ENCODE results near the gene MGAM2. TPM values are rescaled to one million over a fixed set of nuclear protein-coding genes. Genes with fewer than 3 reads are reported as not detected.

MGAM2 gene
- polyA plus RNA-seq, 1 donor, result 0.04 TPM

DNA sequence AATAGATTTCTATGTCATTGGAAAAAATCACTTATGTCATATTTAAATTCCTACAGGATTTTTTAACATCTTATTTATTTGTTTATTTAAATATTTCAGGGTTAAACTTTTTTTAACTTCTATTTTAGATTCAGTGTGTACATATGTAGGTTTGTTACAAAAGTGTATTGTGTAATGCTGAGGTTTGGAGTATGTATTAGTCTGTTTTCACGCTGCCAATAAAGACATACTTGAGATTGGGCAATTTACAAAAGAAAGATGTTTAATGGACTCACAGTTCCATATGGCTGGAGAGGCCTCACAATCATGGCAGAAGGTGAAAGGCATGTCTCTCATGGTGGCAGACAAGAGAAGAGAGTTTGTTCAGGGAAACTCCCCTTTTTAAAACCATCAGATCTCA is 65.4 kb downstream of the MGAM2 start:
- no peak for DNase-seq (ENCODE audit: low read depth)

DNA sequence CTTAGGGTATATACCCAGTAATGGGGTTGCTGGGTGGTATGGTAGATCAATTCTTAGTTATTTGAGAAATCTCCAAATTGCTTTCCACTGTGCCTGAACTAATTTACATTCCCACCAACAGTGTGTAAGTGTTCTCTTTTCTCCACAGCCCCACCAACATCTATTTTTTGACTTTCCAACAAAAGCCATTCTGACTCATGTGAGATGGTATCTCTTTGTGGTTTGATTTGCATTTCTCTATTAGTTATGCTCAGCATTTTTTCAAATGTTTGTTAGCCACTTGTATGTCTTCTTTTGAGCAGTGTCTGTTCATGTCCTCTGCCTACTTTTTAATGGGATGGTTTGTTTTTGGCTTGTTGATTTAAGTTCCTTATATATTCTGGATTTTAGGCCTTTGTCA is 66.4 kb downstream of the MGAM2 start:
- DNase-seq (ENCODE audit: low read depth), result no peak

DNA sequence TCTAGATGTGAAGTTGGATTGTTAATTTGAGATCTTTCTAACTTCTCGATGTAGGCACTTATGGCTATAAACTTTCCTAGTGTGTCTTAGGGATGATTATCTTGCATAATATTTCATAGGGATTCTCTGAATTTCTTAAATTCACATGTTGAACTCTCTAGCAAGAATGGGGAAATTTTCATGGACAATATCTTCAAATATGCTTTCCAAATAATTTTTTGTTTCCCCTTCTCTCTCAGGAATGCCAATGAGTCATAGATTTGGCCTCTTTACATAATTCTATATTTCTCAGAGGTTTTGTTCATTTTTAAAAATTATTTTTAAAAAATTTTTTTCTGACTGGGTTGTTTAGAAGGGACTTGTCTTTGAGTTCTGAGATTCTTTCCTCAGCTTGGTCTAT is 68.9 kb downstream of the MGAM2 start:
- DNase-seq (ENCODE audit: low read depth), result no peak

DNA sequence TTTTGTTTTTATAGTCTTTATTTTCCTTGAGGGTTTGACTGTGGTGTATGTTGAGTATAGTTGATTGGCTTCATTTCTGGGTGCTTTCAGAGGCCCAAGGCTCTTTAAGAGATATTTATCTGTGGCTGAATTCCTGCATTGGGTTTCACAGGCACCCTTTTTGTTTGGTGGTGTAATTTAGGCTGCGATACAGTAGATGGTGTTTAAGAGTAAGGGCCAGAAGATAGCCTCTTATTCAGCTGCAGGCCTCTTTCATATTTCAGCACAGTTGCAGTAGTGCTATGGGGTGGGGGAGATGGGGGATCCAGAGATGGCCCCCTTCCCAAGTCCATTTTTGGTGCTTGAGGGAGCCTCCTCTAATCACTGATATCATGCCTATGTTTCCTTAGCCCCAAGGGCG is 69.7 kb downstream of the MGAM2 start:
- DNase-seq (ENCODE audit: low read depth), result no peak

DNA sequence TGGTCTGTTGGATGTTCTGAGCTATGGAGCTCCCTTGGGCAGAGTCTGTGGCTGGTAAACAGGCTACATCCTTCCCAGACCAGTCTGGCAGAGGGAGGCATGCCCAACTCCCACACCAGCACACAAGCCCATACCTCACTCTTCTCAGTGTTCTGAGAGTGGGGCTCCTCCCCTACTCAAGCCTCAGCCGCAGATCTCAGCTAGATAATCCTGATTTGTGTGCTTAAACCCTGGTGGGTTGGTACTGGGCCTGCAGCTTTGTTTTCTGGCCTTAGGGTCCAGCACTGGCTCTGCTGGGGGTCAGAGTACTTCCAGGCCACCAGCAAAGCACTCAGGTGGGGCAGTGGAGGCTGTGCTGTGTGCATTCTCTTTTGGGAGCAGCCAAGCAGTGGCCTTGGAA is 70.4 kb downstream of the MGAM2 start:
- DNase-seq (ENCODE audit: low read depth), result no peak

DNA sequence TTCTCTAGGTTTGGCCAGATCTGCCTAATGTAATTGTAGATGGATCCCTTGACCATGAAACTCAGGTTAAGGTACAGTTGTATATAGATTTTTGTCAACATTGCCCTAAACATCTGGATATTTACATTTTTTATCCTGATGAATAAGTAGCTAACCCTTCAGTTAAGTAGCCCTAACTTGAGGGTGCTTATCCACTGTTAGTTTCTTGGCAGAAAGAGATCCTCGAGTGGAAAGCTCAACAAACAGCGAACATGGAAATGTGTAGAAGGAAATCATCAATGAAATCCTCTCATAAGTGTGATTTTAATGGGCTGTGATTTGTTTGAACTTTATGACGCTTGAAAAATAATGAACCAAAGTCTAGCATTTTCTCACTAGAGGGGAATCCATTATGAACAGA is 73.6 kb downstream of the MGAM2 start:
- no peak for DNase-seq (ENCODE audit: low read depth)

DNA sequence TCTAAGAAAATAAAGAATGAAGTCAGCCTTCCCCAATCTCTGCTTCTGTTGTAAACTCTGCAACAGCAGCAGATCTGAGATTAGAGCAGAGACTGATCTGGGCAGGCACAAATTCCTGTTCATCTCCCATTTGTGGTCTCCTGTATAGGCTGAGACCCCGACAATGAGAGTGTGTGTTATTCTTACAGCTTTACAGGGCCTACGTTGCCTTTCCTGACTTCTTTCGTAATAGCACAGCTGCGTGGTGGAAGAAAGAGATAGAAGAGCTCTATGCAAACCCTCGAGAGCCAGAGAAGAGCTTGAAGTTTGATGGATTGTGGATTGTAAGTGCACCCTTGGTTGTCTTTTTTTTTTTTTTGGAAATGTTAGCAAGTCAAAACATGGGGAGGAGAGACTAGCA is 74.3 kb downstream of the MGAM2 start:
- DNase-seq (ENCODE audit: low read depth), result no peak

DNA sequence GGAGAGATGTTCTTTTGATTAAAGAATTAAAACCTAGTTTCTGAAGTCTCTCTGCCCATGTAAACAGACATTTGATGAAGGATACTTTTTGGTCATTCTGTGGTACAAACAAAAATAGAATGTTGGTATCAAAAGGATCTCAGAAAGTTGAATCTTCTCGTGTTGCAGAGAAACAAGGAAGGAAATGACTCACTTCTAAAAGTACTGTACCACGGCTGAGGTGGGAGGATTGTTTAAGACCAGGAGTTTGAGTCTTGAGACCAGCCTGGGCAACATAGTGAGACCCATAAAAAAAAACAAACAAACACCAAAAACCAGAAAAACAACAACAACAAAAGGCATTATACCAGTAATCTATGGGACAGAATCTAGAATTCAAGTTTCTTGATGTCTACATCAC is 76.6 kb downstream of the MGAM2 start:
- DNase-seq (ENCODE audit: low read depth), result no peak

DNA sequence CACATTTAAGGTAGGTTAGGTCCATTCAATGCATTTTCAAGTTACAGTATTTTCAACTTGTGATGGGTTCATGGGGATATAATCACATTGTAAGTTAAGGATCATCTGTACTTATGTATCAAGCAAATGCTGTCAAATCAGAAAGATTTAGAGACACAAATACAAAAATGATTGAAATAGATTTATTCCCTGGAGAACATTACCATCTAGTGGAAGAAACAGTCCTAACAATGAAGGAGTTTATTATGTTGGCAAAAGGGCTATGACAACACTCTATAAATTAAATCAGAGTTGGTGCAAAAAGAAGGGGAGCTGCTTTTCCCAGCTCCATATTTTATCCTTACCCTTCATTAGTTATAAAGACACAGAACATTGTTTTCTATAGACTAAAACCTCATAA is 77.3 kb downstream of the MGAM2 start:
- DNase-seq (ENCODE audit: low read depth), result no peak

DNA sequence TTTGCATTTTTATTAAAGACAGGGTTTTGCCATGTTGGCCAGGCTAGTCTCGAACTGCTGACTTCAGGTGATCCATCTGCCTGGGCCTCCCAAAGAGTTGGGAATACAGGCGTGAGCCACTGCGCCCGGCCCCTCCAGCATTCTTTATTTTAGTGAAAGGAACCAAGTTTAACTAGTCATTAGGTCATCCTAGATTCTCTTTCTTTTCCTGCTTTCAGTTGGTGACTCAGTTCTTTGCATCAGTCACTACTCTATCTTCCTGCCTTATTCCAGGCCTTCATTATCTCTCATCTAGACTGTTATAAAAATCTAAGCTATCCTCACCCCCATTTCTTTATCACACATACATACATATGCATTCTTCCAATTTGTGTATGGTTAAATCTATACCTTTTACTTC is 82.7 kb downstream of the MGAM2 start:
- no peak for DNase-seq (ENCODE audit: low read depth)

DNA sequence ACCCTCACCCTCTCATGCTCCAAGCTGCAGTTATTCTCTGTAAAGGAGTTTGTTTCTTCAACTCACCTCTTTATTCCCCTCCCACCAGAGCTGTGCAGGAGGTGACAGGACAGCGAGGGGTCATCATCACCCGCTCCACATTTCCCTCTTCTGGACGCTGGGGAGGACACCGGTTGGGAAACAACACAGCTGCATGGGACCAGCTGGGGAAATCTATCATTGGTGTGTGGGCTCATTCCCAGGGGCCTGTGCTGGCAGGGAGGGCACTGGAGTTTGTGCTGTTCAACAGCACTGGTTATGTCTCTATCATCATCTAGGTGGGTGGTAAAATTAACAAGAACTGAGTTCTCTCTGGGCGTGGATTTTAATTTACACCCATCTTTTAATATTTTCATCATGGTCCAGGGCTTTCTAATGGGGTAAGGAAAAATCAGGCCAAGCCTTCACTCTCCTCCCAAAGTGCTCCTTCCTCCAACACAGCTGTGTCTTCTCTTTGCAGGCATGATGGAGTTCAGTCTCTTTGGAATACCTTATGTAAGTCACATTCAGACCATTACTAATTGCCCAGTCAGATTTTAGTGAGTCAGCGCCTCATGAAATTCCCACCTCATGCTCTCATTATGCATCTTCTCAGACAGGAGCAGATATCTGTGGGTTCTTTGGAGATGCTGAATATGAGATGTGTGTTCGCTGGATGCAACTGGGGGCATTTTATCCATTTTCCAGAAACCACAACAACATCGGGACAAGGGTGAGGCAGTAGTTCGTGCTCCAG is 84.7 kb downstream of the MGAM2 start:
- no peak for DNase-seq (ENCODE audit: low read depth)

DNA sequence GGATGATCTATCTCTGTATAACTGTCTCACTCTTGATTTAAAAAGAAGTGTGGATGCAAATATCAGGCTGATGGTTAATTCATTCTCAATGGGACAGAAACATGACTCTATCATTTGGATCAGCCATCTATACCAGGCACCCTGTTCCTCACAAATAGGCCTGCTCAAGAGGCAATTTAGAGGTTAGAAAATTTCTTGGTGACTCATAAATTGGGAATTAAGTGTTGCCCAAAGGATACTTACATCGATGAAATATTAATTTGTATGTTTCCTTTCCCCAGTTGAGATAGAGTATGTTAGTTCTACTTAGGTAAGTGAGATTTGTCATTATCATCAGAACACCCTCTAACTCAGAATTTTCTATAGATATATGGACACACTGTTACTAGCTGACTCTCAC is 88.7 kb downstream of the MGAM2 start:
- no peak for DNase-seq (ENCODE audit: low read depth)

DNA sequence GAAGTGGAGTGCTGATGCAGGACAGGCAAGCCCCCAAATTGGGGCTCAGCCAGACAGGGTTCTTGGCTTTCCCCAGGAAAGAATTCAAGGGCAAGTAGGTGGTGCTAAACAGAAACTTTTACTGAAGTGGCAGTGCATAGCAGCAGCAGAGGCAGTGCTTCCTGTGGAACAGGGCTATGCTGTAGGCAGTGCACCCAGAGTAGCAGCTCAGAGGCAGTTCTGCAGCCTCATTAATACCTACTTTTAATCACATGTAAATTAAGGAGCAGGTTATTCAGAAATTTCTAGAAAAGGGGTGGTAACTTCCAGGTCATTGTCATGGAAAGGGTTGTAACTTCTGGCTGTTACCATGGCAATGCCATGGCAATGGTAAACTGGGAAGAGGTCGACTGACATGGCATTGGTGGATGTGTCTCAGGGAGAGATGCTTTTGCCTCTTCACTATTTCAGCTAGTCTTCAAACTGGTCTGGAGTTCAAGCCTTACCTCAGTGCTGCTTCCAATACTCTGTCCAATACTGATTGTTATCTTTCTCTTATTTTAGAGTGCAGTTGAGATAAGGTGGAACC is 117.1 kb downstream of the MGAM2 start:
- no peak for DNase-seq (ENCODE audit: low read depth)

DNA sequence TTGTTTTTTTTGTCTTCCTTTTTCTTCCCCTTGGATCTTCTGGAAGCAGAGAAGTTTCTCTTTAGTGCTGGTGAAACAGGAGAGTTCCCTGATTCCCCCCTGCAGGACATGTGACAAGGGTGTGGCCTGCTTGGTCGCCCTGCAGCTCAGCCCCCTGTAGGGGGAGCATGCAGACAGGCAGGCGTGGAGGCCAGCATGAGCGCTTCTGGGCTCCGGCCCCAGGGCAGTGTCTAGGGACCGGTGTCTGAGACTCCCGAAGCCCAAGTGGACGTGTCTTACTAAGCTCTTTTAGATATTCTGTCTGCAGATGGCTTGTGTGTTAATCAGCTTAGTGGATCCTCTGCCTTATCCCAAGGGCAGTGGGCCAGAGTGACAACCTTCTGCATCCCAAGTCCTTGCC is 120.2 kb downstream of the MGAM2 start:
- no peak for DNase-seq (ENCODE audit: low read depth)

DNA sequence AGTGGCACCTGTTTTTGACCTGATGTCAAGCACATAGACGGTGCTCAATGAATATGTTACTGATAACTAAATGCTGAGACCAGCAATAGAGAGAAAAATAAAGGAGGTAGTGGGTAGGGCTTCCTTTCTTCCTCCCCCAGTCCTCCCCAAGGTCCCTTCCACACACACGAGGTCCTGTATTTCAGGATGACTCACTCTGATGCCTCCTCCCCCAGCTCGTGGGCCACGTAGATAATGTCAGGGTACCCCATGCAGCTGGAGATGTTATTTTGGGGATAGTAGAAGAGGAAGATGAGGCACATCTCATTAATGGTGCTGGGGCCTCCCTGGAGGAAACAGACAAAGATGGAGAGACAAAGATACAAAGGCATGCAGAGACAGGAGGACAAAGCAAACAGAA is 129.0 kb downstream of the MGAM2 start:
- no peak for DNase-seq (ENCODE audit: low read depth)

DNA sequence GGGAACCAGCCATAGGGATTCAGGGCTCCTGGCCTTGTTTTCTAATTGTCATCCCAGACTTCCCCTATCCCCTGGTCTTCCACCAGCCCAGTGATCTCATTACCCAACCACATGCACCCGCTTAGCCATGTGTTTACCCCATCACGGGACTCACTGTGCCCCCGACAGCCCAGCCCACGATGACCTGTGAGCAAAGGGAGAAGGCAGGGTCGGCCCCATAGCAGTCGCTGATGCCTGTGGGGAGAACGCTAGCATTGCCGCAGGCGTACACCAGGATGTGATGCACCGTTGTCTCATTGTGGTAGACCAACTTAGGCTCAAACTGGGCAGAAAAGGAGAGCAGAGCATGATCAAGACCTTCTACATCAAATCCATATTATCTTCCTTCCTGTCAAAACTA is 132.3 kb downstream of the MGAM2 start:
- DNase-seq (ENCODE audit: low read depth), result no peak

DNA sequence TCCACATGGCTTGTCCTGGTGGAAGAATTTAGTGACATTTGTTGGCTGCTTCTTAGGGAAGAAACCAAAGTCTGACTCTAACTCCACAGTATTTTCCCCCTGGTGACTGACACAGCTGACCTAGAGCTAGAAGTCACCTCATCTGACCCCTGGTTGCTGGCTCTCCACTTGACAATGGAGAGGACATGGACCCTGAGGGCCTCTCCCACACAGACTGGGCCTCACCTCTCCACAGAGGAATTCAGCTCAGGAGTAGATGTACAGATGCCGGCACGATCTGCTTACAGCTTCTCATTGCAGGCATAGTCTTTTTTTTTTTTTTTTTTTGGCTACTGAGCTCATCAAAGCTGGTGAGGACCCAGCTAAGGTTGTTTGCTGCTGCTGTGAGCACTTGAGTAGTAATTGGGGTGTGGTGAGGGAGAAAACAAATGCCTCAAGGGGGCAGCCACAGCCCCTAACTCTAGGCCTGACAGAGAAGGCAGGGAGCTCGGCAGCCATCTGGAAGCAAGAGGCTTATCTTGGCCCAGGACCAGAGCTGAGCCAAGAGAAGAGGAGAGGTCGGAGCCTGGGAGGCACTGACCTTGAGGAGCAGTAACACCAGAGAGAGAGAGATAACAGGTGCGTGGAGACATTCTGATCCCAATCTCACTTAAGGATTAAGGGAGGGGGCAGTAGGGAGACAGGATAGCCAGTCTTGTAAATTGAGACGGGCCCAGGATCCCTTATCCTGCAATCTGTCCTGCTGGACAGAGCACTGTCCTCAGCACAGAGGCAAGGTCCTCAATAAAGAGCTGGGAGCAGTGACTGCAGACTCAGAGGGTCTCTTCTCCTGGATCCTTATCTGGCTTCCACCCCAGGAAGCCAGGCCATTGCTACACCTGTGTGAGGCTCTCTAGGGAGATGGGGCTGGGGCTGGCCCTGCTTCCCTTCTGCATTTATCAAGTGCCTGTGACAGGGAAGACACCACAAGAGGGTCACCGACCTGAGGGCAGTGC is 136.9 kb downstream of the MGAM2 start:
- no peak for DNase-seq (ENCODE audit: low read depth)

DNA sequence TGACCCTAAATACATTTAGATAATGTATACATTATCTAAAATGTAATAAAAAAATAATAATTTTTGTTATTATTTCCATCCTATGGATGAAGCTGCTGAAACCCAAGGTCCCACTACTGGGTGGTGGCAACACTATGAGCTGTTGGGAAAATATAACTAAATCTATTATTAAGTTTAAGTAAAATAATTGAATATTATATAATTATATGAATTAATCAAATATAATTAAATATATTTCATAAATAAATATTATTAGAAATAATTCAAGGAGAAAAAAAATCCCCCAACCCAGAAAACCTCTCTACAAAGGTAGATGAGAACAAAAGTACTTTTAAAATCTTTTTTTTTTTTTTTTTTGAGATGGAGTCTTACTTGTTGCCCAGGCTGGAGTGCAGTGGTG is 138.4 kb downstream of the MGAM2 start:
- no peak for DNase-seq (ENCODE audit: low read depth)

DNA sequence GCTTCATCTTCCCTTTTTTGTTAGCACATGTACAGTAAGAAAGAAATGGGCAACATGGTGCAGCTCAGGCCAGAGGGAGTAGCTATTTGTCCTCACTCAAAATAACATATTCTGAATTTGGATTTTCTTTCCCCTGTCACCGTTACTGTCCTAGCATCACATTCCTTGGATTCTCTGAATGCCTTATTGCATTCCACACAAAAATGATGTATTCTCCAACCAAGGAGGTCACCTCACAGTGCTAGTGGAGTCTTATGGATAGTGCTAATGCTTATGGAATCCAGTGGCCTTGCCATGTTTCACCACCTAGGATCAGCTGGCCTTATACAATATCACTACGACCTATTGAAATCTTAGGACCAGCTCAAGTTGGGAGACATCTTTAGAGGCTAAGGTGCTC is 139.2 kb downstream of the MGAM2 start:
- DNase-seq (ENCODE audit: low read depth), result no peak

DNA sequence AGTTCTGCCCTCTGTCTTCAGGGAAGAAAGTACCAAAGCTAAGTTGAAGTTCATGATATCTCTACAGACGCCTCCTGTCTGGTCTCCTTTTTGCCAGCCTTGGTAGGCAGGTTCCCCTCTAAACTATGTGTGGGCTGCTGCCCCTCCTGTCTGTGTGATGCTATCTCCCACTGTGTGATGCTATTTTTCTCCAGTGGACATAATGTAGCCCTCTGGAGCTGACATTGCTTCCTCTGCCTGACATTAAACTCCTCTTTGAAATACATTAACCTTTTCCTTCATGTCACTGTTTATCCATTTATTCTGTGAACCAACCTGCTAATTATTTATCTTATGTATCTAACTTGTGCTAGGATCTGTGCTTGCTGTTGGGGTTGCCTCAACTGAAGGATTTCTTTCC is 146.4 kb downstream of the MGAM2 start, which contains the start of gene PRSS58:
Gene PRSS58, minus strand, starts transcription at position 101 of the 400 bp plus-strand sequence. CDS start 351 bp downstream, outside the sequence.
- DNase-seq (ENCODE audit: low read depth), result no peak

DNA sequence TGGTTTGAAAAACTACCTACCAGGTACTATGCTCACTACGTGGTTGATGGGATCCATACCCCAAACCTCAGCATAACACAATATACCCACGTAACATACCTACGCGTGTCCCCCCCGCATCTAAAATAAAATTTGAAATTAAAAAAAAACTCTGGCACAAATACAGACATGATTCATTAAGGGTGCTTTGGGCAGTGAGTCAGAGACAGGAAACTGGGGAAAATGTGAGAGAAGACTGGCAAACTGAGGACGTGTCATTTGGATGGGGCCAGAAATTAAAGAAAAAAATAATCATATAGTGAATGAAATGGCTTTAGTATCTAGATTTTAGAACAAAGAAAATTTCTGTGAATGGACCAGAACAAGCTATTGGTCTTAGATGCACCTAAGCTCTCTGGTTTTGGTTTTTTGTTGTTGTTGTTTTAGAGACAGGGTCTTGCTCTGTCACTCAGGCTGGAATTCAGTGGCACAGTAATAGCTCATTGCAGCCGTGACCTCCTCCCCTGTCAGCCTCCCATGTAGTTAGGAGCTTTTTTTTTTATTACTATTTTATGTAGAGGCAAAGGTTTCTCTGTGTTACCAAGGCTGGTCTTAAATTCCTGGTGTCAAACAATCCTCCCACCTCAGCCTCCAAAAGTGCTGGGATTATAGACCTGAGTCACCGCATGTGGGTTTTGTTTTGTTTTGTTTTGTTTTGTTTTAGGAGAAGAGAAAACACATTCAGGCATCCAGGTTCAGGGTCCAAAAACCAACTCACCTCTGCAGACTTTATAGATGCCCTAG is 152.3 kb downstream of the MGAM2 start:
- no peak for DNase-seq (ENCODE audit: low read depth)

All from forelimb muscle (tissue), 1 donor.